ENCODE data around the gene PPM1H. TPM values are rescaled to one million over a fixed set of nuclear protein-coding genes. Genes with fewer than 3 reads are reported as not detected.

Gene PPM1H
- polyA plus RNA-seq, 4 donors = 1.1 to 14.3 (median 3.2) TPM

DNA sequence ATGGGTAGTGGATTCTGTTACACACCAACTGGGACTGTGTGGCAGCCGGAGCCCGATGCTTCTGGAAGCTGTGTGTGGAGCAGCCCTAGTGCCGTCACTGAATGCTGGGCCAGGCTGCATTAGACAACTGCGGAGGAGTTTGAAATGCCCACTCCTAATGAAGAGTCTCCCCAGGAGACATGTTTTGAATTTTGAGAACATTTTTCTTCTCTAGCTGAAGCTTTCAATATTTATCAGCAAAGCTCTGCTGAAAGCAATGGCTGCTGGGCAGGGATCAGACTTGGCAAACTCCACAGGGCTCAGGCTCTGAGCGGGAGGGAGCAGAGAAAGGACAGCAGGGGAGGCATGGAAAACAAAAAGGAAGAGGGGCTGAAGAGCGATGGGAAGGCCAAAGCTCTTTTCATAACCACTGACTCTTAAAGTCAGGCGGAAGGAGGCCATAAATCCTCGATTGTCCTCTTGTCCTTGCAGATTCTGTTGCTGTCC is 279.2 kb downstream of the PPM1H start:
- Histone ChIP-seq H3K9me3 (ENCODE audit: control insufficient read depth in 2 of 2, insufficient read depth in 1 of 2, low read depth in 1 of 2, low read length in 1 of 2) (no peaks in the 10 kb centered on the region), H3K36me3 (ENCODE audit: control insufficient read depth in 3 of 3, insufficient read depth in 2 of 3, low read depth in 1 of 3, low read length in 3 of 3) (peaks cover 0 to 33% (median 1%) of the 10 kb centered on the region in 3 donors), H3K27ac (ENCODE audit: low read depth in 1 of 3, low read length in 2 of 3) (no peak overlapping the region), H3K4me3 (ENCODE audit: low read depth in 1 of 3, low read length in 3 of 3) (no peak overlapping the region), H3K27me3 (ENCODE audit: control insufficient read depth in 3 of 3, insufficient read depth in 3 of 3, low read length in 3 of 3) (no peaks in the 10 kb centered on the region), H3K4me1 (ENCODE audit: control insufficient read depth in 3 of 3, insufficient read depth in 2 of 3, low read depth in 1 of 3, low read length in 2 of 3) (no peaks in the 10 kb centered on the region)
- FAIRE-seq (no peak), DNase-seq (no peak)
- WGBS, 3 donors = 81 to 91% (median 83%) methylated on average over 8 of the region's 8 CpGs

DNA sequence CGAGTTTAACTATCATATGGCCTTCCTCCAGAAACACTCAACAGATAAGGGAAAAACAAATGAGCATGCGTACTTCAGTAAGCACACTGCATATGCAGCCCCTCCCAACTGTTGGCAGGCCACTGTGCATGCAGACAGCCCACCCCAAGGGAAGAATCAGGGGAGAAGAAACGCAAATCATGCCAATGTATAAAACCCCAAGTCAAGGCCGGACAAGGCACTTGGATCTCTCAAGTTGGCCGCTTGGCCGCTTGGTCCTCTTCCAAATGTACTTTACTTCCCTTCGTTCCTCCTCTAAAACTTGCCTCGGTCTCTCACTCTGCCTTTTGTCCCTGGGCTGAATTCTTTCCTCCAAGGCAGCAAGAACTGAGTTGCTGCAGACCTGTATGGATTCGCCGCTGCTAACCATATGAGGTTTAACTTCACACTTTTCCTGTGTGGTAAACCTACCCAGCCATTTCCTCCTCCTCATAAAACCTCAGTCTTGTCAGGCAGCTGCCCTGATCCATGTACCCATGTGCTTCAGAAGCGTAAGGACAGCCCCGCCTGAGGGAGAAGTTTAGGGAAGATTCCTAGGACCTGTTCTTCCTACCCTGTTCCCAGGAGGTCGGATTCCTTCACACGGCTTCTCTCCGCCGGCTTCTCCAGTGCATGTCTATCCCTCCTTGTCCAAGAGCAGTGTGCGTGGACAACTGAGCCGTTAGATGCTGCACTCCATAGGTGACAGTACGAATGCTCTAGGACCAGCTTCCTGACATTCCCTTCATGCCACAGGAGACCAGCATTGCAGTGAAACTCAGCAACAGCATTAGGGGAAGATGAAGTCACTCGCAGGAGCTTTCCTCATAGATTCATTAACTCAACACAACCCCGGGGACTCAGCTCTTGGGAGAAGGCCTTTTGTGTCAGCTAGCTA is 280.4 kb downstream of the PPM1H start:
- Histone ChIP-seq H3K36me3 (ENCODE audit: control insufficient read depth in 3 of 3, insufficient read depth in 2 of 3, low read depth in 1 of 3, low read length in 3 of 3) (peaks cover 0 to 33% (median 0%) of the 10 kb centered on the region in 3 donors), H3K4me1 (ENCODE audit: control insufficient read depth in 3 of 3, insufficient read depth in 2 of 3, low read depth in 1 of 3, low read length in 2 of 3) (no peaks in the 10 kb centered on the region), H3K4me3 (ENCODE audit: low read depth in 1 of 3, low read length in 3 of 3) (no peak overlapping the region), H3K27me3 (ENCODE audit: control insufficient read depth in 3 of 3, insufficient read depth in 3 of 3, low read length in 3 of 3) (no peaks in the 10 kb centered on the region), H3K9me3 (ENCODE audit: control insufficient read depth in 2 of 2, insufficient read depth in 1 of 2, low read depth in 1 of 2, low read length in 1 of 2) (no peaks in the 10 kb centered on the region), H3K27ac (ENCODE audit: low read depth in 1 of 3, low read length in 2 of 3) (no peak overlapping the region)
- no peak for FAIRE-seq
- 82 to 91% (median 87%) methylated on average over 21 of the region's 21 CpGs for WGBS, 3 donors
- DNase-seq = no peak

DNA sequence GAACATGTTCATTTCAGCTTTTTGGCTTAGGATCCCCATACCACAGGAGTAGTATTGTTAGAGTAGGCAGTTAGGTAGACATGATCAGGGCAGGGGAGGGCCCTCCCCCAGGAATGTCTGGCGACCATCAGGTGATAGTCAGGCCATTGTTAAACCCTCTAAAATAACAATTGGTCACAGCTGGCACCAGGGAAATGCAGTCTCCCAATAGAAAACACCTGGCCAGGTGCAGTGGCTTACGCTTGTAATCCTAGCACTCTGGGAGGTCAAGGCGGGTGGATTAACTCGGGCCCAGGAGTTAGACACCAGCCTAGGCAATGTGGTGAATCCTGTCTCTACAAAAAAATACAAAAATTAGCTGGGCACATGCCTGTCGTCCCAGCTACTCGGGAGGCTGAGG is 281.2 kb downstream of the PPM1H start:
- DNase-seq (no peak), FAIRE-seq (no peak)
- H3K4me1 ChIP-seq (ENCODE audit: control insufficient read depth in 3 of 3, insufficient read depth in 2 of 3, low read depth in 1 of 3, low read length in 2 of 3) = no peaks in the 10 kb centered on the region
- H3K4me3 ChIP-seq (ENCODE audit: low read depth in 1 of 3, low read length in 3 of 3) = no peak overlapping the region
- no peaks in the 10 kb centered on the region for H3K9me3 ChIP-seq (ENCODE audit: control insufficient read depth in 2 of 2, insufficient read depth in 1 of 2, low read depth in 1 of 2, low read length in 1 of 2)
- H3K36me3 ChIP-seq (ENCODE audit: control insufficient read depth in 3 of 3, insufficient read depth in 2 of 3, low read depth in 1 of 3, low read length in 3 of 3) = peaks cover 0 to 30% (median 0%) of the 10 kb centered on the region in 3 donors
- 74 to 93% (median 92%) methylated on average over 6 of the region's 6 CpGs for WGBS, 3 donors
- no peaks in the 10 kb centered on the region for H3K27me3 ChIP-seq (ENCODE audit: control insufficient read depth in 3 of 3, insufficient read depth in 3 of 3, low read length in 3 of 3)
- no peak overlapping the region for H3K27ac ChIP-seq (ENCODE audit: low read depth in 1 of 3, low read length in 2 of 3)

DNA sequence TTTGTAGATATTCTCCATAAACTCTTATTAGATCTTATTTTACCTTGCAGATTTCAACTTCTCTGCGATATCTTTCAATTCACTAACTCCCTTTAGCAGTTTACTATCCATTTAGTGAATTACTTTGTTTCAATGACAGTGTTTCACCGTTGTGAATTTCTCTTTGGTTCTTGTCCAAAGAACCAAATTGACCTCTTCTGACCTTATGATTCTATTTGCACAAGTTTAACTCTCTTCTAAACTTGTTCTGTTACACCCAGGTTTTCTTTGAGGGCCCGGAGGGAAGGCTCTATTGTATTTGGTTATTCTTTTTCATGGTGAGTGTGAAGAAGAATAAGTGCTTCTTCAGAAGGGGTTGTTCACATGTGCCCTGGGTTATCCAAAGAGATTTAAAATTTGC is 281.6 kb downstream of the PPM1H start:
- H3K4me3 ChIP-seq (ENCODE audit: low read depth in 1 of 3, low read length in 3 of 3) = no peak overlapping the region
- H3K27ac ChIP-seq (ENCODE audit: low read depth in 1 of 3, low read length in 2 of 3) = no peak overlapping the region
- WGBS, 3 donors = 62 to 75% (median 72%) methylated on average over 3 of the region's 3 CpGs
- FAIRE-seq (no peak), DNase-seq (no peak)
- H3K9me3 ChIP-seq (ENCODE audit: control insufficient read depth in 2 of 2, insufficient read depth in 1 of 2, low read depth in 1 of 2, low read length in 1 of 2) = no peaks in the 10 kb centered on the region
- H3K4me1 ChIP-seq (ENCODE audit: control insufficient read depth in 3 of 3, insufficient read depth in 2 of 3, low read depth in 1 of 3, low read length in 2 of 3) = no peaks in the 10 kb centered on the region
- no peaks in the 10 kb centered on the region for H3K27me3 ChIP-seq (ENCODE audit: control insufficient read depth in 3 of 3, insufficient read depth in 3 of 3, low read length in 3 of 3)
- peaks cover 0 to 30% (median 0%) of the 10 kb centered on the region in 3 donors for H3K36me3 ChIP-seq (ENCODE audit: control insufficient read depth in 3 of 3, insufficient read depth in 2 of 3, low read depth in 1 of 3, low read length in 3 of 3)

DNA sequence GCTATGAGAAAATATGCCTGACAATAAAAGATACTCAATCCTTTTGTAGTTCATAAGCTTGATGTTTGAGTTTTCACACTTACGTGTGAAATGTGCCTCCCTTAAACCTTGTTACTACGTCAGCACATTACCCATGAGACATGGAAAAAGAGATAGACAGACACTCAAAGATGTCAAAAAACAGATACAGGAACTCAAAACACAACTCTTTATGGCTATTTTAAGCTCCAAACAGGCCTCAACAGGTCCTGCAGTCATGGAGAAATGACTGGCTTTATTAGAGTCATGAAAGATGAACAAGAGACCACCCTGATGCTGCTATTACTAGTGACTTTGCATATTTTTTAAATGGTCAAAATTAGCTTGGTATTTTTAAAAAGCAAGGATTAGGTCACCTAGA is 283.8 kb downstream of the PPM1H start:
- no peak for DNase-seq
- Histone ChIP-seq H3K27ac (ENCODE audit: low read depth in 1 of 3, low read length in 2 of 3) (no peak overlapping the region), H3K36me3 (ENCODE audit: control insufficient read depth in 3 of 3, insufficient read depth in 2 of 3, low read depth in 1 of 3, low read length in 3 of 3) (peaks cover 0 to 38% (median 0%) of the 10 kb centered on the region in 3 donors), H3K27me3 (ENCODE audit: control insufficient read depth in 3 of 3, insufficient read depth in 3 of 3, low read length in 3 of 3) (no peaks in the 10 kb centered on the region), H3K9me3 (ENCODE audit: control insufficient read depth in 2 of 2, insufficient read depth in 1 of 2, low read depth in 1 of 2, low read length in 1 of 2) (no peaks in the 10 kb centered on the region), H3K4me1 (ENCODE audit: control insufficient read depth in 3 of 3, insufficient read depth in 2 of 3, low read depth in 1 of 3, low read length in 2 of 3) (no peaks in the 10 kb centered on the region), H3K4me3 (ENCODE audit: low read depth in 1 of 3, low read length in 3 of 3) (no peak overlapping the region)
- WGBS, 3 donors = 91 to 100% (median 93%) methylated on average over 2 of the region's 2 CpGs
- no peak for FAIRE-seq

DNA sequence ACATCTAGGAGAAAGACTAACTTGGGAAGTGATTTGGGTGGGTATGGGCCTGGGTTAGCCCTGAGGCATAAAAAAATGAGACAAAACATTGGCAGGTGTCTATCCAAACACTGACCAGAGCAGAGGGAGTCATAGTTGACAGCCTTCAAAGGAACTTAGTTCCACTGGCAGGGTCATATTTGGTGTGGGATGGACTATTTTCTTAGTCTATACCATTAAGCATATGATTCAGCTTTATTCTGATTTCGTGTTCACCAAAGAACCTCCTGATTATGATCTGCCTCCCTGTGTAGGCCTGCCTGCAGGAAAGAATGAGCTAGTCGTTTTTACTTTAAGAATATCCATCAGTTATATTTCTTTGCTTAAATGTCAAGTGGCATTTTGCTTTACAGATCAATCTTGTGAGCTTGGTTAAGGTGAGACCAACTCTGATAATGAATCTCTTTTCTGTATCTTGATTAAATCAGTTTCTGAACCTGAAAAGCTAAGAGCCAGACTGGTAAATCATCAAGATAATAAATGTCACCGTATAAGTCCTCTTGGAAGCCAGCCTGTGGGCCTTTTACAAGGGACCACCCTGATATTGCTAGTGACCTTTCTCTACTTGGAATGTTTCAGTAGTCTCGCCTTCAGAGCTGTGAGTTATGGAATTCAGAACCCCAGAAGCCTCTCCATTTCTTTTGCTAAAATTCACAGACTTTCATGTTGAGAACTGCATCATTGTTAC is 285.4 kb downstream of the PPM1H start:
- Histone ChIP-seq H3K27ac (ENCODE audit: low read depth in 1 of 3, low read length in 2 of 3) (no peak overlapping the region), H3K9me3 (ENCODE audit: control insufficient read depth in 2 of 2, insufficient read depth in 1 of 2, low read depth in 1 of 2, low read length in 1 of 2) (no peaks in the 10 kb centered on the region), H3K4me3 (ENCODE audit: low read depth in 1 of 3, low read length in 3 of 3) (no peak overlapping the region), H3K36me3 (ENCODE audit: control insufficient read depth in 3 of 3, insufficient read depth in 2 of 3, low read depth in 1 of 3, low read length in 3 of 3) (peaks cover 0 to 26% (median 0%) of the 10 kb centered on the region in 3 donors), H3K4me1 (ENCODE audit: control insufficient read depth in 3 of 3, insufficient read depth in 2 of 3, low read depth in 1 of 3, low read length in 2 of 3) (no peaks in the 10 kb centered on the region), H3K27me3 (ENCODE audit: control insufficient read depth in 3 of 3, insufficient read depth in 3 of 3, low read length in 3 of 3) (no peaks in the 10 kb centered on the region)
- no peak for FAIRE-seq
- WGBS, 3 donors = 72 to 77% (median 74%) methylated on average over 4 of the region's 4 CpGs
- no peak for DNase-seq

DNA sequence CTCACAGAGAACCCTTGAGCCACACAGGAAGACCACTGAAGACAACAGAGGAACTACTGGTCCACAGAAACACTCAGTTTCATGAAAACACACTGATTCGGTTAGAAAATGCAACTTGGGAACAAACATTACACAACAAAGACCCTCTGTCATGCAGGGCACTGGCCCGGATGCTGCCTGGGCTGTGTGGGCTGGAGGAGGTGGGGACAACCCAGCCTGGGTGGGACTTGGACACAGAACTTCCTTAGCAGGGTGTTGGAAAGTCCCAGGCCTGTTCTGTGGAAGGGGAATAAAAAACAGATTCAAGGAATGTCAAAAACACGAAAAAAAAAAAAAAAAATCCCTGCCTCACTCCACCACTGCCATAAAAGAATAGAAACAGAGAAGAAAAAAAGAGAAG is 287.4 kb downstream of the PPM1H start:
- H3K4me1 ChIP-seq (ENCODE audit: control insufficient read depth in 3 of 3, insufficient read depth in 2 of 3, low read depth in 1 of 3, low read length in 2 of 3) = no peaks in the 10 kb centered on the region
- FAIRE-seq = no peak
- peaks cover 0 to 25% (median 0%) of the 10 kb centered on the region in 3 donors for H3K36me3 ChIP-seq (ENCODE audit: control insufficient read depth in 3 of 3, insufficient read depth in 2 of 3, low read depth in 1 of 3, low read length in 3 of 3)
- no peaks in the 10 kb centered on the region for H3K27me3 ChIP-seq (ENCODE audit: control insufficient read depth in 3 of 3, insufficient read depth in 3 of 3, low read length in 3 of 3)
- 63 to 85% (median 73%) methylated on average over 3 of the region's 3 CpGs for WGBS, 3 donors
- H3K9me3 ChIP-seq (ENCODE audit: control insufficient read depth in 2 of 2, insufficient read depth in 1 of 2, low read depth in 1 of 2, low read length in 1 of 2) = no peaks in the 10 kb centered on the region
- no peak for DNase-seq
- peak overlapping the region in 1 of 3 donors; percentile 26 for H3K27ac ChIP-seq (ENCODE audit: low read depth in 1 of 3, low read length in 2 of 3)
- no peak overlapping the region for H3K4me3 ChIP-seq (ENCODE audit: low read depth in 1 of 3, low read length in 3 of 3)

DNA sequence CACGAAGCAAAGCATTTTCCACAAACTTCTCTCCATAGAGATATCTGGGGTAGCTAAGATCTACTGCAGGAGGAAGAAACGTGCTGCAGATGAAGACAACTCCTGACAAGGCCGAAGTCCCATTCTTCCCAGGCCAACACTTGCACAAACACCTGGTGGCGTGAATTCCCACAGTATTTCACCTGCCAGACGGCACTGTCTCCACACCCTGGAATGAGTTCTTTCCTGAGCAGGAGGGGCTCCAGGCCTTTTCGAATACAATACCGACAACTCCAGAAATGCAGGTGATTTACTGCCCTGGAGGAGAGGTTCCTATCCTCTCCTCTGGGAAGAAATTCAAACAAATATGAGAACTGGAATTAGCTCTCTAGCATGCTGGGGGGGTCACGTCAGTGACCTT is 288.4 kb downstream of the PPM1H start:
- no peaks in the 10 kb centered on the region for H3K4me1 ChIP-seq (ENCODE audit: control insufficient read depth in 3 of 3, insufficient read depth in 2 of 3, low read depth in 1 of 3, low read length in 2 of 3)
- no peaks in the 10 kb centered on the region for H3K27me3 ChIP-seq (ENCODE audit: control insufficient read depth in 3 of 3, insufficient read depth in 3 of 3, low read length in 3 of 3)
- WGBS, 3 donors = 85 to 90% (median 85%) methylated on average over 8 of the region's 8 CpGs
- H3K36me3 ChIP-seq (ENCODE audit: control insufficient read depth in 3 of 3, insufficient read depth in 2 of 3, low read depth in 1 of 3, low read length in 3 of 3) = peaks cover 0 to 25% (median 0%) of the 10 kb centered on the region in 3 donors
- DNase-seq (no peak), FAIRE-seq (no peak)
- H3K4me3 ChIP-seq (ENCODE audit: low read depth in 1 of 3, low read length in 3 of 3) = no peak overlapping the region
- H3K9me3 ChIP-seq (ENCODE audit: control insufficient read depth in 2 of 2, insufficient read depth in 1 of 2, low read depth in 1 of 2, low read length in 1 of 2) = no peaks in the 10 kb centered on the region
- no peak overlapping the region for H3K27ac ChIP-seq (ENCODE audit: low read depth in 1 of 3, low read length in 2 of 3)
